GM23248 (cell line): ENCODE measurements around the gene BRD3.

ENCODE experiments used
- EZH2 ChIP-seq: fragments of 200-600 bp; sonication (generic); IDR thresholded peaks from 2 replicates; pipeline ENCODE4 v1.6.1; 2018; ENCODE audit warnings: antibody characterized with exemption, mild to moderate bottlenecking; ENCODE audit not compliant: insufficient read depth, poor library complexity, severe bottlenecking
- EZH2phosphoT487 ChIP-seq: fragments of 200-600 bp; sonication (generic); IDR thresholded peaks from 2 replicates; pipeline ENCODE4 v1.6.1; 2018; ENCODE audit warnings: antibody characterized with exemption, moderate library complexity, mild to moderate bottlenecking, low read depth; ENCODE audit not compliant: insufficient read depth

GRCh38 chr9:134063088-134063570 lies 4.7 kb downstream of the BRD3 start:
- TF ChIP-seq EZH2phosphoT487, result no peak
- TF ChIP-seq EZH2, result no peak
